ENCODE measurements around the gene RSPH4A.

DNA sequence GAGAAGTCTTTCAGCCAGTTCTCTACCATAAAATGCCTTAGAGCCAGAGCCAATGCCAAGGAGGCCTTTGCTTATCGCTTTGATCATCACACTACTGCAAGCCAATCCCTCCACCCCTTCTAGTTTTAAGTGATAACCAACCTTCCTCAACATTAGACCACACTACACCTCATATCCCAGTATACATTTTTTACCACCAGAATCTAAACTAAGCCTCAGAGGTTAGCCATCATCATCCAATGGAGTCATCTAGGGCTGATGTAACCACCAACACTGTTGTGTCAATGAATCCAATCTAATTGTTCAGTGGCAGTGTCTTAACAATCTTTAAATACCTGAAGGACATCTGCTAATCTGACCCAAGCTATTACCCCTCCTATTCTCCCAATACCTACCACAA lies 45.9 kb downstream of the RSPH4A start:
- TF ChIP-seq, protein P1, sequence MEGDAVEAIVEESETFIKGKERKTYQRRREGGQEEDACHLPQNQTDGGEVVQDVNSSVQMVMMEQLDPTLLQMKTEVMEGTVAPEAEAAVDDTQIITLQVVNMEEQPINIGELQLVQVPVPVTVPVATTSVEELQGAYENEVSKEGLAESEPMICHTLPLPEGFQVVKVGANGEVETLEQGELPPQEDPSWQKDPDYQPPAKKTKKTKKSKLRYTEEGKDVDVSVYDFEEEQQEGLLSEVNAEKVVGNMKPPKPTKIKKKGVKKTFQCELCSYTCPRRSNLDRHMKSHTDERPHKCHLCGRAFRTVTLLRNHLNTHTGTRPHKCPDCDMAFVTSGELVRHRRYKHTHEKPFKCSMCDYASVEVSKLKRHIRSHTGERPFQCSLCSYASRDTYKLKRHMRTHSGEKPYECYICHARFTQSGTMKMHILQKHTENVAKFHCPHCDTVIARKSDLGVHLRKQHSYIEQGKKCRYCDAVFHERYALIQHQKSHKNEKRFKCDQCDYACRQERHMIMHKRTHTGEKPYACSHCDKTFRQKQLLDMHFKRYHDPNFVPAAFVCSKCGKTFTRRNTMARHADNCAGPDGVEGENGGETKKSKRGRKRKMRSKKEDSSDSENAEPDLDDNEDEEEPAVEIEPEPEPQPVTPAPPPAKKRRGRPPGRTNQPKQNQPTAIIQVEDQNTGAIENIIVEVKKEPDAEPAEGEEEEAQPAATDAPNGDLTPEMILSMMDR (IDR thresholded peaks at IDR 0.05 in 8 of 11, conservative IDR thresholded peaks at IDR 0.05 in 3 of 11): no peak
- no peak for TF ChIP-seq POLR2AphosphoS5 (IDR thresholded peaks at IDR 0.05)
